ENCODE measurements around the gene PTK7.

The PTK7 gene

GRCh38 chr6:43029120-43029519 lies 47.0 kb upstream of the PTK7 start:
- no peak for ATAC-seq
- TF ChIP-seq TCF4 (CRISPR knock-in tag; IDR thresholded peaks at IDR 0.05; ENCODE audit: borderline replicate concordance) (no peak), SNAI2 (CRISPR knock-in tag; IDR thresholded peaks at IDR 0.05) (no peak), CSRNP3 (CRISPR knock-in tag; IDR thresholded peaks at IDR 0.05) (no peak), TSHZ2 (CRISPR knock-in tag; IDR thresholded peaks at IDR 0.05) (no peak), GLIS3 (CRISPR knock-in tag; IDR thresholded peaks at IDR 0.05) (no peak), ZNF565 (CRISPR knock-in tag; conservative IDR thresholded peaks at IDR 0.05; ENCODE audit: low read depth) (no peak), ISL1 (CRISPR knock-in tag; IDR thresholded peaks at IDR 0.05) (no peak), BACH2 (CRISPR knock-in tag; IDR thresholded peaks at IDR 0.05; ENCODE audit: borderline replicate concordance) (no peak), OSR1 (CRISPR knock-in tag; IDR thresholded peaks at IDR 0.05) (no peak), POU6F1 (CRISPR knock-in tag; IDR thresholded peaks at IDR 0.05; ENCODE audit: borderline replicate concordance, low read depth) (no peak), ZFP3 (CRISPR knock-in tag; IDR thresholded peaks at IDR 0.05) (no peak), TOX (CRISPR knock-in tag; IDR thresholded peaks at IDR 0.05; ENCODE audit: borderline replicate concordance) (no peak), ZNF70 (CRISPR knock-in tag; IDR thresholded peaks at IDR 0.05) (no peak), RARB (CRISPR knock-in tag; IDR thresholded peaks at IDR 0.05) (no peak), PPARA (CRISPR knock-in tag; IDR thresholded peaks at IDR 0.05; ENCODE audit: borderline replicate concordance) (no peak), ZFP30 (CRISPR knock-in tag; IDR thresholded peaks at IDR 0.05) (no peak), ZC3H10 (CRISPR knock-in tag; IDR thresholded peaks at IDR 0.05) (no peak)
- TF ChIP-seq, protein P1, sequence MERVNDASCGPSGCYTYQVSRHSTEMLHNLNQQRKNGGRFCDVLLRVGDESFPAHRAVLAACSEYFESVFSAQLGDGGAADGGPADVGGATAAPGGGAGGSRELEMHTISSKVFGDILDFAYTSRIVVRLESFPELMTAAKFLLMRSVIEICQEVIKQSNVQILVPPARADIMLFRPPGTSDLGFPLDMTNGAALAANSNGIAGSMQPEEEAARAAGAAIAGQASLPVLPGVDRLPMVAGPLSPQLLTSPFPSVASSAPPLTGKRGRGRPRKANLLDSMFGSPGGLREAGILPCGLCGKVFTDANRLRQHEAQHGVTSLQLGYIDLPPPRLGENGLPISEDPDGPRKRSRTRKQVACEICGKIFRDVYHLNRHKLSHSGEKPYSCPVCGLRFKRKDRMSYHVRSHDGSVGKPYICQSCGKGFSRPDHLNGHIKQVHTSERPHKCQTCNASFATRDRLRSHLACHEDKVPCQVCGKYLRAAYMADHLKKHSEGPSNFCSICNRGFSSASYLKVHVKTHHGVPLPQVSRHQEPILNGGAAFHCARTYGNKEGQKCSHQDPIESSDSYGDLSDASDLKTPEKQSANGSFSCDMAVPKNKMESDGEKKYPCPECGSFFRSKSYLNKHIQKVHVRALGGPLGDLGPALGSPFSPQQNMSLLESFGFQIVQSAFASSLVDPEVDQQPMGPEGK (CRISPR knock-in tag; IDR thresholded peaks at IDR 0.05; ENCODE audit: borderline replicate concordance), result no peak

- no peak for TF ChIP-seq ZFP30 (CRISPR knock-in tag; IDR thresholded peaks at IDR 0.05)
- TF ChIP-seq ZC3H10 (CRISPR knock-in tag; IDR thresholded peaks at IDR 0.05), result no peak
- TF ChIP-seq TCF4 (CRISPR knock-in tag; IDR thresholded peaks at IDR 0.05; ENCODE audit: borderline replicate concordance), result no peak
- no peak for TF ChIP-seq GLIS3 (CRISPR knock-in tag; IDR thresholded peaks at IDR 0.05)
- no peak for TF ChIP-seq CSDC2 (CRISPR knock-in tag; IDR thresholded peaks at IDR 0.05)
- TF ChIP-seq ZFP3 (CRISPR knock-in tag; IDR thresholded peaks at IDR 0.05), result no peak
- TF ChIP-seq, protein P1 (CRISPR knock-in tag; IDR thresholded peaks at IDR 0.05; ENCODE audit: borderline replicate concordance), result no peak
- no peak for ATAC-seq
Observed at GRCh38 chr6:43032326-43032725, 43.8 kb upstream of the PTK7 start.

DNA sequence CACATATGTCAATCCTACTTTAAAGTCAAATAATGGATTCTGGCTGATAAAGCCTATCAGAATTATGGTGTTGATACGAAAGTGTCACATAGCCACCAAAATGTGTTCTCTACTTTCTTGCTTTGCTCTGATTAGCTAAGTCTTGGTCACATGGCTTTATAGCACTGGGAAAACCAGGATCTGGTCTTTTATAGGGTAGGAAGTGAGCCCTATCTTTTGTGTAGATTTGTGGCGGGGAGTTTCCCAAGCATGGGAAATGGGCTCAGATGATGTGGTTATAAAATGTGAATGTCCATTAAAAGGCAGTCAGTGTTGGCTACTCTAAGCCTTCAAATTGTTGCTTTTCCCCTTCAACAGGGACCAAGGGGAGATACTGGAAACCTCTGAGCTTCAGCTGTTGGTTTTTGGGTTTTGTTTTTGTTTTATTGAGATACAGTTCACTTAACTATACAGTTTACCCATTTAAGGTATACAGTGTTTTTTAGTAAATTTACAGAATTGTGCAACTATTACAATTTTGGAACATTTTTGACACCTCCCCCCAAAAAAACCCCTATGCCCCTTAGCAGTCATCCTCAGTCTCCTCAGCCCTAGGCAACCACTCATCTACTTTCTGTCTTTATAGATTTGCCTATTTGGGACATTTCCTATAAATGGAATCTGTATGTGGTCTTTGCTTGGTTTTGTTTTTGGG lies 42.5 kb upstream of the PTK7 start:
- no peak for ATAC-seq
- TF ChIP-seq CSDC2 (CRISPR knock-in tag; IDR thresholded peaks at IDR 0.05) (no peak), ZNF565 (CRISPR knock-in tag; conservative IDR thresholded peaks at IDR 0.05; ENCODE audit: low read depth) (no peak), TSHZ2 (CRISPR knock-in tag; IDR thresholded peaks at IDR 0.05) (no peak), ZFP3 (CRISPR knock-in tag; IDR thresholded peaks at IDR 0.05) (no peak), RARB (CRISPR knock-in tag; IDR thresholded peaks at IDR 0.05) (no peak), GLIS3 (CRISPR knock-in tag; IDR thresholded peaks at IDR 0.05) (no peak), ARNTL (CRISPR knock-in tag; IDR thresholded peaks at IDR 0.05; ENCODE audit: borderline replicate concordance, low read depth) (no peak), SNAI2 (CRISPR knock-in tag; IDR thresholded peaks at IDR 0.05) (no peak), OSR1 (CRISPR knock-in tag; IDR thresholded peaks at IDR 0.05) (no peak), ISL1 (CRISPR knock-in tag; IDR thresholded peaks at IDR 0.05) (no peak), ZC3H10 (CRISPR knock-in tag; IDR thresholded peaks at IDR 0.05) (no peak), ZNF8 (CRISPR knock-in tag; IDR thresholded peaks at IDR 0.05) (no peak), BACH2 (CRISPR knock-in tag; IDR thresholded peaks at IDR 0.05; ENCODE audit: borderline replicate concordance) (no peak), TCF4 (CRISPR knock-in tag; IDR thresholded peaks at IDR 0.05; ENCODE audit: borderline replicate concordance) (no peak)
- TF ChIP-seq, protein P2, sequence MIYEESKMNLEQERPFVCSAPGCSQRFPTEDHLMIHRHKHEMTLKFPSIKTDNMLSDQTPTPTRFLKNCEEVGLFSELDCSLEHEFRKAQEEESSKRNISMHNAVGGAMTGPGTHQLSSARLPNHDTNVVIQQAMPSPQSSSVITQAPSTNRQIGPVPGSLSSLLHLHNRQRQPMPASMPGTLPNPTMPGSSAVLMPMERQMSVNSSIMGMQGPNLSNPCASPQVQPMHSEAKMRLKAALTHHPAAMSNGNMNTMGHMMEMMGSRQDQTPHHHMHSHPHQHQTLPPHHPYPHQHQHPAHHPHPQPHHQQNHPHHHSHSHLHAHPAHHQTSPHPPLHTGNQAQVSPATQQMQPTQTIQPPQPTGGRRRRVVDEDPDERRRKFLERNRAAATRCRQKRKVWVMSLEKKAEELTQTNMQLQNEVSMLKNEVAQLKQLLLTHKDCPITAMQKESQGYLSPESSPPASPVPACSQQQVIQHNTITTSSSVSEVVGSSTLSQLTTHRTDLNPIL (CRISPR knock-in tag; IDR thresholded peaks at IDR 0.05; ENCODE audit: low read depth), result no peak

Data from SK-N-SH treated with all-trans-retinoic acid at 6 μM for 48 hours (cell line).